ENCODE measurements around the gene SEC14L5.
"Not testable (repeated sequence)": the region's sequence is repeated elsewhere in the genome, so short reads cannot be mapped to it uniquely, and the experiment has no call there.

Gene SEC14L5

DNA sequence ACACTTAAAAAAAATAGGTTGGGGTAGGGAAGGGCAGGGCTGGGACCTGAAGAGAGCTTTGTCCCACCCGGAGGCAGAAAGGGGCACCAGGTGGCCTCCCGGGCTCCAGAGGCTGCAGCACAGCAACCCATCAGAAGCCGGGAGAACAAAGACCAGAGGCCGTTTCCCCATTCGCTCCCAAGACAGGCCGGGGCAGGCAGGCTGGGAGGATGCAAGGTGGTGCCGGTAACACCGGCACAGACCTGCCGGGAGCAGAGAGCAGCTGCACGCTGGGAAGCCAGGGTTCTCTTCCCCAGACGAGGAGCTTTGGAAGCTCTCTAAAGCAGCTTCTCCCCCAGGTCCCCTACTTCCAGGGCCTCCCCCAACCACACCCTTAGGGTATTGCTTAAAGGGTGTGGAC is 26.7 kb upstream of the SEC14L5 start:
- DNase-seq (ENCODE audit: low spot score): no peak

DNA sequence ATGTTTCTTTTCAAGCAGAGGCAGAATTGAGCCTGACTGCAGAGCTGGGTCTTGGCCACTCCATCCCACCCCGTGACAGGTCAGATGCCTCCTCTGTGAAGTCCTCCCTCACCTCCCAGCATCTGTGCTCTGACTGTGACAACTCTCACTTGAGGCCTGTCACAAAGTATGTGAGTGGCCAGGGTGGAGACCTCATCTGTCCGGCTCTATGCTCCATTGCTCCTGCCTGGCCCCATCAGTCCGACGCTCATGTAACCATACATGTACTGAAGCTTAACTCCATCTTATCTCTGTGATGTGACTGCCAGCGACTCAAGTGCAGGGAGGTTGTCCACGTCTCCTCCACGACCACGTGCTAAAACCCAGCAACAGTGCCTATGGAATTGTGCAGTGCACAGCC is 24.7 kb upstream of the SEC14L5 start:
- no peak for DNase-seq (ENCODE audit: low spot score)

DNA sequence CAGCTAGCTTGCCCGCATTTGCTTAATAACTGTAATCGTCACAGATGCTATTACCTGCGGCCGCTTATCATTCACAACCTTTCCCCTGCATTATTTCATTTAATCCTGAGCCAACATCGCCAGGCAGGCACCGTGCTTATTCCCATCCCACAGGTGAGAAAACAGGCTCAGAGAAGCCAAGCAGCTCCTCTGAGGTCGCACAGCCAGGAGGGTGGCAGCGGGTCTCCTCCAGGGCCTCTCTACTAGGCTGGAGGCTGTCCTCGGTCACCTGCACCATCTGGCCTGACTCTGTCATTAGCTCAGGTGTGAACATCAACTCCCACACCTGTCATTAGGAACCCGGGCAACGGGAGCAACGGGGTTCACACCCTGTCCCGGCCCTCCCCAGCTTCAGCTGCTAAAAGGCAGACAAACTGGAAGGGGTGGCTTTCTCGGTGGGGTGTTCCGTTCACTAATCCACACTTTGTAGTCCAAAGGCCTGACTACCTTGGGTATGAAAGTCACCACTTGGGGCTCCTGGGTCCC is 24.2 kb upstream of the SEC14L5 start:
- no peak for DNase-seq (ENCODE audit: low spot score)

DNA sequence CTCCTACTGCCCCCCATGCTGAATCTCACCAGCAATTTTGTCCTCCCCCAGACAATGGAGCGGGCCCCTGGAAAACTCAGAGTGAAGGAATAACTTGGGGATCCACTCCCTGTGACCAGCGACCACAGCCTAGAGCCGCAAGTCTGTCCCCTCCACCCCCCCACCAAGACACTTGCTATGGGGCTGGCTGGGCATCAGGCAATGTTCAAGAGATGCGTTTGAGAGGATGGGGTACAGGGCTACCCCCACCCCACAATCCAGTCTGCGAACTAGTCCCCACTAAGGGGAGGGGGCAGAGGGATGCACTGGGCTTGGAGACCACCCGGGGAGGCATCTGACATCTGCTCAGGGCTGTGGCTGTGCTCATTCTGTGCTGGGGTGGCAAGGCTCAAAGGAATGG is 23.5 kb upstream of the SEC14L5 start:
- DNase-seq (ENCODE audit: low spot score): no peak

DNA sequence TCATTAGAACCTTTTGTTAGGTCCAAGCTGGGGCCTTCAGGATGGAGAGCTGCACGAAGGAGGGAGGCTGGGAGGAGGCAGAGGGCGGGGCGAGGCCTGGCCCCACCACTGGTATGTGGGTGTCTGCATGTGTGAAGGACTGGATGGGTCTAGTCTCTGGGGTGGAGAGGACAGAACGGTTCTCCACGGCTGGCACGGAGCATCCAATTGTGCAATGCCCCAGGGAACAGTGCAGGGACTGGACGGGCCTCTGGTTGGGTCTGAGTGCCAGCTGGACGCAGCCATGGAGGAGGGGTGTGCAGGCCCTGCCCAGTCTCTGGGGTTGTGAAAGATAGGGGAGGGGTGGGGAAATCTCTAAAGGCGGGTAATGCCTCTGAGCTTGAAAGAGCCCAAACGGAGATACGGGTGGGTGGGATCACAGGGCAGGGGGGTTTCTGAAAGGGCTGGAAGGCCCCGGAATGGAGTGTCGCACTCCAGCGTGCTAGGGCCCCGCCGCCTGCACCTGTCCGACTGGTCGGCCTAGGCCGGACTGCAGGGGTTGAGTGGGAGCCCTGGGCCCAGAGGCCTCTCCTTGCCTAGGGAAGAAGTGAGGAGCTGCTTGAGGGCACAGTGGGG is 22.8 kb upstream of the SEC14L5 start:
- DNase-seq (ENCODE audit: low spot score): peak; percentile 14

DNA sequence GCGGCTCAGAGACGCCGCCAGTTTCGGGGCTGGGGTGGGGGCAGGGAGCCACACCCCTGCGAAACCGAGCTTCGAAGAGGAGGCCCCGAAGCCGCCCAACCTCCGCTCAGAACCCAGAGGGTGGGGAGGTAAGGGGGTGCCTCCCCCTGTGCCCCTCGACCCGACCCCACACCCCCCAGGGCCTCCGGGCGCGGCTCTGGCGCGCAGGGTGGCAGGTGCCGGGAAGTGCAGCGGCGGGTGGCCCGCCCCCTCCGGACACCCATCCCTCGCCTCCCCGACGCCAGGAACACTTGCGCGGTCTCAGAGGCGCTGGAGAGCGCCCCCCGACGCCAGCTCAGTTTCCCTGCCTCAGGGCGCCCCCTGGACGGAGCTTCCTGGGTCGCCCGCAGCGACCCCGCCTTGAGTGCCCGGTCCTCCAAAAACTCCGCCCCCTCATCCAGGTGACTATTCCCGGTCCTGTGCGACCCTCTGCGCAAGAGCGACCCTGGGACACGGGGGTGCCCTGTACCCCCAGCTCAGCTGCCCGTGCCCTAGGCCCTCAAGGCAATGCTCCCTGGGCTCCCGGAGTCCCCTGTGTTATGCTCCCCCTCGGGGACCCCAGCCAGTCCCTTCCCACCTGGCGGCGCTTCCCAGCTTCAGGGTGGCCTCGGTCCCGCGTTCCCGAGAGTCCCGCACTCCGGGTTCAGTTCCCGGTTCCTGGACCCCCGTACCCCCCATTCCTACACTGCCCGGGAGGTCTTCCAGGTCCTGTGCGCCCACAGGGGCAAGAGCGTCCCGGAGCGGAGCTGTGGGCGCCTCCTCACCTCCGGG is 21.7 kb upstream of the SEC14L5 start:
- DNase-seq (ENCODE audit: low spot score): peak; percentile 67

DNA sequence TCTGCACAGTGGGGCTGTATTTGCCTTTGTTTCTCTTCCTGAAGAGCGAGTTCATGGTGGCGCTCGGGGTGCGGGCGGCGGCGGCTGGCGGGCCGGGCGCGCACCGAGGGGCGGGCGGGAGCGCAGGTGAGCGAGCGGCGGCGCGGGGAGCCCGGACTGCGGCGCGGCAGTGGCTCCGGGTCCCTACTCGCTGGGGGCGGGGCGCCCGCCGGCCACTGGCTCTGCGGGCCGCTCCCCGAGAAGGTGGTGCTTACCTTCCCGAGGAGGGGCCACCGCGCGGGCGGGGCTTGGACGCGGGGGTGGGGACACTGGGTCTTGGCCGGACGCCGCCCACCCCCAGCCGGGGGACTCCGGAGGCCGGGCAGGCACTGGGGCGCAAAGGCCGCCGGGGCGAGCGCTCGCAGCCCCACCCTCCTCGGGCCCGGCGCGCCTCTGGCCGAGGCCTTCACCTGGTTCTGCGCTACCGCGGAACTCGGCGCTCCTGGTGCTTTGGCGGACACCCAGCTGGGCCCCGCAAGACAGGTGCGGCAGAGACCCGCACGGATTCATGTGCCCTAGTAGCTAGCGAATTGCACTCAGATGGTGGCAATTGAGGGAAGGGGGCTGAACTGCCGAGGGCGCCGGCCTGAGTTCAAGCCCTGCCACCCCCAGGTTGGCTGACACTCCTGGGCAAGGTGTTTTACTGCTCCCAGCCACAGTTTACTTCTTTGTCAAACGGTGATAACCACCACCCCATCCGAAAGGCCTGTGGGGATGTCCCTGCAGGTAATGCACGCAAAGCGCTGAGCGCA is 20.9 kb upstream of the SEC14L5 start, which contains the start of gene PPL:
Gene PPL, minus strand, starts transcription at position 158 of the 791 bp plus-strand sequence. Its CDS starts 103 bp downstream, at position 55.
- peak; percentile 49 for DNase-seq (ENCODE audit: low spot score)

DNA sequence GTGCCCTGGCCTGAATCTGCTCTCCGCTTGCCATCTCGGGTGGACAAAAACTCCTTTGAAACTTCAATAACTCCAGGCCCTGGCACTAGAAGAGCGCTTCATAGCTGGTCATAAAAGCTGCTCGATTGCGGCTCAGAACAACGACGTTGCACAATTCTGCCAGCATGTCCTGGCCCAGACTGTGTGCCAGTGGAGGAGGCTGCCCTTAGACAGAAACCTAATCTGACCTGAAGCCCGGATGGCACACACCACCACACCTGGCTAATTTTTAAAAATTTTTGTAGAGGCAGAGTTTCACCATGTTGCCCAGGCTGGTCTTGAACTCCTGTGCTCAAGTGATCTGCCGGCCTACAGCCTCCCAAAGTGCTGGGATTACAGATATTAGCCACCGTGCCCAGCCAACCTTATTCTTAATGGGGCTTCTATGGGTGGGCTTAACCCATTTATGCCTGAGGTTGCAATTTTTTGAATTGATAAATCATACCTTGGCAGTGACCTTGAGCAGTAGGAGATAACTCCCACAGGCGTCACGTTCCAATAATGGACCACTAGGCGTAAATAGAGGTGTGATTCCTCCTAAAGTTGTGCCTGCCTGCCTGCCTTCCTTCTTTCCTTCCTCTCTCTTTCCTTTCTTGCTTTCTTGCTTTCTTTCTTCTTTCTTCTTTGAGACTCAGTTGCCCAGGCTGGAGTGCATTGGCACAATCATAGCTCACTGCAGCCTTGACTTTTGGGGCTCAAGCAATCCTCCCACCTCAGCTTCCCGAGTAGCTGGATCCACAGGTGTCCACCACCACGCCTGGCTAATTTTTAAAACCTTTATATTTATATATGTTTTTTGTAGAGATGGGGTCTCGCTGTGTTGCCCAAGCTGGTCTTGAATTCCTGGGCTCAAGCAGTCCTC is 20.1 kb upstream of the SEC14L5 start:
- no peak for DNase-seq (ENCODE audit: low spot score)

DNA sequence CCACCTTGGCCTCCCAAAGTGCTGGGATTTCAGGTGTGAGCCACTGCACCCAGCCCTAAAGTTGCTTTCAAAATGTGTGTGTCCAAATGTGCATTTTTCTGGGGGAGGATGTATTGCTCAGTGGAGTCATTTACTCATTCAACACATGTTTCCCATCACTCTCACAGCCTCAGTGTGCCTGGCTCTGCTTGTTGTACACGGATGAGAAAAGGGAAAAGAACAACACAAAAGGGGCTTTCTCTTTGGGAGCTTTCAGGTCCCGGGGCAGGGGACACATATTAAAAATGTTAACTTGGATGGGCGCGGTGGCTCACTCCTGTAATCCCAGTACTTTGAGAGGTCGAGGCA is 19.5 kb upstream of the SEC14L5 start:
- no peak for DNase-seq (ENCODE audit: low spot score)

DNA sequence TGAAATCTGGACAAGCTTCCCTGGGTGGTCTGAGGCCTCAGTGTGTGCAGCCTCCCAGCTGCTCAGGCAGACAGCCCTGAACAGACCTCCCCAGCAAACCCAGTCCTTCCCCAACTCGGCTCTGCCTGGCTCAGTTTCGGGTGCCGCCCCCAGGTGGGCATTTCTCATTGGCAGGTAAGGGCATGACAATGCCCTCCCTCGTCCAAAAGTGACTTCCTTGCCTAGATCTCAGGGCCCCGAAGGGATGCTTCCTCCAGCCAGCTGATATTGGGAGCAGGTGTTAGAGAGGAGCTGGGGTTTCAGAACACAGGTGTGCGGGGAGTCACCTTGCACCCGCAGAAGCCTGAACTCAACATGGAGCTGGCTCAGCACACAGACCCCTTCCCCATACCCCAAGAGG is 17.4 kb upstream of the SEC14L5 start:
- DNase-seq (ENCODE audit: low spot score): no peak

DNA sequence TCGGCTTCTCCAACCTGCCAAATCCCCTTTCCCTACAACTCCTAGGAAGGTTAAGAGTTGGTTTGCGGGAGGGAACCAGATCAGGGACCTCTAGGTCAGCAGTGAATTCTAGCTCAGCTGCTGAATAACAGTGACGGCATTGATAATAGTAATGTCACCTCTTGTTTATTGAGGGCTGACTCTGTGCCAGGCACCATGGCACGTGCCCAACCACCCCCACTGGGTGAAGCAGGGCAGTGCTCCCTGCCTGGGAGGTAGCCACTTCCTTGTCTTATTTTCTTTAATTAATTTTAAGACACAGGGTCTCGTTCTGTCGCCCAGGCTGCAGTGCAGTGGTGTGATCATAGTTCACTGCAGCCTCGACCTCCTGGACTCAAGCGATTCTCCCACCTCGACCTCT is 15.6 kb upstream of the SEC14L5 start:
- DNase-seq (ENCODE audit: low spot score): no peak

DNA sequence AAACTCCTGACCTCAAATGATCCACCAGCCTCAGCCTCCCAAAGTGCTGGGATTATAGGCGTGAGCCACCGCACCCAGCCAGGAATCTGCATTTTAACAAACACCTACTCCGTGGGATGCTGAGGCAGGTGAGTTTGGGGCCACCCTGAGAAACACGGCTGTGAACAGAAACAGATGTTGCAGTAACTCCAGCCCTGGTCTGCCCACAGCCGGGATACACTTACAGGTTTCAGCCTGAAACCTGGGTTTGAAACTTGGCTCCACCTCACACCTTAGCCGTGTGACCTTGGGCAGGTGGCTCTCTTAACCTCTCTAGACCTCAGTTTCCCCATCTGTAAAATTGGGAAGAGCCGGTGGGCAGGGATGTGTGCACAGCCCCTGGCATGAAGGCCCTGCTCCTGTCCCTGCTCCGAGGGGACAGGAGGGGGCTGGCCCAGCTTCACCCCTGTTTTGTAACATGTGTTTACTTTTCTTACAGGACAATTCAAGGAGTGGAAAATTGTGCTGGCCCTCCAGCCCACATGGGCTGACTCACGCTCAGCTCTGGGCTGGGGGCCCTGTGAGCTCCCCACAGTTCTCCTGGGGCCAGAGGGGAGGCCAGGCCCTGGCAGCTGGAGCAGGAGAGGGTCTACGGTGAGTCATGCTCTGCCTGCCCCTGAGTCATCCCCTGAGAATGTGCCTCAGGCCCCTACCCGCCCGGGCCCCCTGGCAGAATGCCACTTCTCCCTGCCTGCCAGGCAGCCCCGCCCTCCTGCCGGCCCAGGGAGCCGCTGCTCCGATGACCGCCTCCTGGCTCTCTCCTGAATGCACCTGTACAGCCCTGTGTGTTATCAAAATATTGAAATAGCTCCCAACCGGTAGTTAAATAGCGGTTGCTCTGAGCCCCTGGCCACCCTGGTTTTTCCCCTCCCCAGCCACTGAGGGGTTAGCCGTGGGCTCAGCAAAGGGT is 13.5 kb upstream of the SEC14L5 start:
- no peak for DNase-seq (ENCODE audit: low spot score)

DNA sequence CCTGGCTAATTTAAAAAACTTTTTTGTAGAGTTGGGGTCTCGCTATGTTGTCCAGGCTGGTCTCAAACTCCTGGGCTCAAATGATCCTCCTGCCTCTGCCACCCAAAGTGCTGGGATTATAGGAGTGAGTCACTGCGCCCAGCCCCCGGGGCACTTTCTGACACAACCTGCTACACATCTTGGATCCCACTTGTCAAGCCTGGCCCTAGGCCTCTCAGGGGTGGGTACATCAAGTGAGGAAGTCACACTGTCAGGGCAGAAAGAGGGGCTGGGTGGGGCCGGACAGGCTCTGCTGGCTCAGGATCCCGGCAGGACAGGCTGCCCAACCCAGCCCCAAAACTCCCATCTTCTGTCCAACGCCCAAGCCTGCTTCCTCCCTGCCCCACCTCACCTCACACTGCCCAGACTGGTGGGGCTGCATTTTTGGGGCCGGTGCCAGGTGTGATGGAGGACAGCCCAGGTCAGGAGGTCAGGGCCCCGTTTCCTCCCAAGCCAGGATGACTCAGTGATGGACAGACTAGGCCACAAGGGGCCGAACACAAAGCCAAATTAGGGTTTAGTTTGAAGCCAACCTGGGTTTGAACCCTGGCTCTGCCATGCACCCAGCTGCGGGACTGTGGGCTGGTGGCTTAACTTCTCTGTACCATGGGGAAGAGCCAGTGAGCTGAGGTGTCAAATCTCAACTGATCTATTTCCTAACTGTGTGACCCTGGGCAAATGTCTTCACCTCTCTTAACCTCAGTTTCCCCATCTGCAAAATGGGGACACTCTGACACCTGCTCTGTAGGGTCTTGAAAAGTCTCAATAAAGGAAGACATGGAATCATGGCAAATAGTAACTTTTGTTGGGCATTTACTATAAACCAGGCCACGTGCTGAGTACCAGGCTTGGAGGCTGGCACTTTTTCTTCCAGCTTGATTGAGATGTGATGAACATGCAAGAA is 12.3 kb upstream of the SEC14L5 start:
- no peak for DNase-seq (ENCODE audit: low spot score)

DNA sequence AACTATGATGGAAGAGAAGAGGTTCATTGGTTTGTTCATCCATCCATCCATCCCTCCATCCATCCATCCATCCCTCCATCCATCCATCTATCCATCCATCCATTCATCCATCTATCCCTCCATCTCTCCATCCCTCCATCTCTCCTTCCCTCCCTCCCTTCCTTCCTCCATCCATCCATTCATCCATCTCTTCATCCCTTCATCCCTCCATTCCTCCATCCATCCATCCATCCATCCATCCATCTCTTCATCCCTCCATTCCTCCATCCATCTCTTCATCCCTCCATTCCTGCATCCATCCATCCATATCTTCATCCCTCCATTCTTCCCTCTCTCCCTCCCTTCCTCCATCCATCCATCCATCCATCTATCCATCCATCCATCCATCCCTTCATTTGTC is 11.2 kb upstream of the SEC14L5 start:
- no peak for DNase-seq (ENCODE audit: low spot score)

DNA sequence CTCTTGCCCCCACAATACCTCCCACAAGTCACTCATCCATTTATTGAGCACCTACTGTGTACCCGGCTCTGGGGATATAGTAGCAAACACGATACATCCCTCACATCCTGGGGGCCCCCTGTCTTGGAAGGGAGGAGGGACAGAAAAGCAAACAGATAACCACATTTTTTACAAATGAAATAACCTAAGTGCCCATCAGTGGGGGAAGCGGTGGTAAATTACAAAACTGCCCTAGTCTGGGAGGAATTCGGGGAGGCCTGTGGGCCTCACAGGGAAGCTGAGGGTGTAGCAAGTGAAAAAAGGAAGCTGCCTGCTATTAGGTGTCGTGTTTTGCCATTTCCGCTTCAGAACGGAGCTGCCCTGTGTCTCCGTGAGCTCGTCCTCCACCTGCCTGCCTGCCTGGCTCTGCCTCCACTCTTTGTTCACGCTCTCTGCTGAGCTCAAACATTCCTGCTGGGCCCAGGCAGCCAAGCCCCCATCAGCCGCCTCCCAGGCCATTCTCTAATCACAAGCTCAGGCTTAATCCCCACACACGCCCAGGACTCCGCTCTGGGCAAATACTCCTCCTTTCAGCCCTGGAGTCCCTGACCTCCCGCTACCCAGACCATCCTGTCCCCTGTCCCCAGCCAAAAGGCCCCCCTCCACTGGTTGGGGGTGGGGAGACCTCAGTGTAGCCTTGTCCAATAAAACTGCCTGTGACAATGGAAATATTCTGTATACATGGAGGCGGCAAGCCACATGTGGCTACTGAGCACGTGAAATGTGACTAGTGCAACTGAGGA is 10.2 kb upstream of the SEC14L5 start:
- DNase-seq (ENCODE audit: low spot score): peak; percentile 66

DNA sequence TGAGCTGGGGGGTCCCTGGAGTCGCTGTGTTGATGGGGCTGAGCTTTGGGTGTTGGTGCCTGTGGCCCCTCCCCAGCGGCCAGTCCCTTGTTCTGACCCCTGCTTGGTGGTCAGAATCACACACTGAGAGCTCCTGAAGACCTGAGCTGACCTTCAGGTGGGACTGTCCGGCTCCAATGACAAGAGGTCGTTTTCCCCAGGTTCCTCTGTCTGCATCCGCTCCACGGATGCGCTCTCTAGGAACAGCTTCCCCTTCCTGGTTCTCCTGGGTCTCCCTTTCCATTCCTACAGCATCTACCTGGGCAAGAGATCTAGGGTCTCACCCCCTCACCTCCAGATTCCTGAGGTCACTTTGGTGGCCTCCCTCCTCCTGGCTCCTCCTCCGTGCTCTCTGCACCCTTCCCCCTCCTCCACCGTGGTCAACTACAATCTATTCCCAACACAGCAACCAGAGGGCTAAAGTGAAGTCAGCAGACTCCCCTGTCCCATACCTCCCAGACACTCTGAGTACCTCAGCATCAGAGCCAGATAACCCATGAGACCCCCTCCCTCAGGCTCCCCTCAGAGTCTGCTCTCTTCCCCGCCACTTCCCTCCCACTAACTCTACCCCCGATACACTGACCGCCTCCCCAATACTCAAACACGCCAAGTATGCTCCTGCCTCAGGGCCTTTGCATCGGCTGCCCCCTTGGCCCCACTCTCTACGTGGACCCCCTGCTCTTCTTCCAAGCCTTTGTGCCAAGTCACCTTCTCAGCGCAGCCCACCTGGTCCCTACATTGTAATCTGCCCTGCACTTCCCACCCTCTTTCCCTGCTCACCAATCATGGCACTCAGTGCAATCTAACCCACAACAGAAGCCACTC is 9.0 kb upstream of the SEC14L5 start:
- DNase-seq (ENCODE audit: low spot score): no peak

DNA sequence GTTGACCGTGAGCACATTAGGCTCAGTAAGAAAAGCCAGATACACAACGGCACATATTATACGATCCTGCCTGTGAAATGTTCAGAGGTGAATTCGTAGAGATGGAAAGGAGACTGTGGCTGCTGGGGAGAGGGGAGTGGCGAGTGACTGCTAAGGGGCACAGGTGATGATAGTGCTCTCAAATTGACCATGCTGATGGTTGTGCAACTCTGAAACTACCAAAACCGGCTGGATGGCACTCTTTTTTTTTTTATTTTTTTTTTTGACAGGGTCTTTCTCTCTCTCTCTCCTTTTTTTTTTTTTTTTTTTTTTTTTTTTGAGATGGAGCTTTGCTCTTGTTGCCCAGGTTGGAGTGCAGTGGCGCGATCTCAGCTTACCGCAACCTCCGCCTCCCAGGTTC is 8.1 kb upstream of the SEC14L5 start:
- no peak for DNase-seq (ENCODE audit: low spot score)

DNA sequence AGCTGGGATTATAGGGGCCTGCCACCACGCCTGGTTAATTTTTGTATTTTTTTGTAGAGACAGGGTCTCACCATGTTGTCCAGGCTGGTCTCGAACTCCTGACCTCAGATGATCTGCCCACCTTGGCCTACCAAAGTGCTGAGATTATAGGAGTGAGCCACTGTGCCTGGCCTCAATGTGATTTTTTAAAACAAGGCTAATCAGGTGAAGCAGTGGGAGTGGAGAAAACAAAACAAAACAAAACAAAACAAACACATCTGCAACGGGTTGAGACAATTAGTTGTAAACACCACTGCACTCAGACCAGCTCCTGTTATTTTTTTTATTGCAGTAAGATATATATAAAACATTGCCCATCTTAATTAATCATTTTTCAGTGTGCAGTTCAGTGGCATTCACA is 6.5 kb upstream of the SEC14L5 start:
- not testable (repeated sequence) for DNase-seq (ENCODE audit: low spot score)

Data from D341Med (cell line).